Tibial nerve (tissue), 3 donors: Measurements from ENCODE around the gene THOC3.
"Not testable (repeated sequence)": the region's sequence is repeated elsewhere in the genome, so short reads cannot be mapped to it uniquely, and the experiment has no call there.

ENCODE experiments used
- CTCF ChIP-seq, 5 experiments: fragments of 200-600 bp in 3 of 5; fragments of 450-650 bp in 2 of 5; sonication (generic) in 3 of 5; IDR thresholded peaks; one replicate each; pipeline ENCODE4 v1.5.1; 2016 to 2019; ENCODE audit warnings: antibody characterized with exemption in 5 of 5, mild to moderate bottlenecking in 3 of 5, moderate library complexity in 2 of 5
- POLR2A ChIP-seq, 2 donors: fragments of 450-650 bp; IDR thresholded peaks; one replicate each; pipeline ENCODE4 v1.6.1; 2017; ENCODE audit warnings: antibody characterized with exemption in 2 of 2, mild to moderate bottlenecking in 2 of 2, moderate library complexity in 2 of 2

GRCh38 chr5:175996791-175997190, 28.7 kb upstream of the THOC3 start:
- TF ChIP-seq CTCF, POLR2A (IDR thresholded peaks at IDR 0.05): not testable (repeated sequence)
